Stomach (tissue), 9 donors: Measurements from ENCODE around the gene ZNF304. TPM values are rescaled to one million over a fixed set of nuclear protein-coding genes. Genes with fewer than 3 reads are reported as not detected.
A peak's percentile ranks its signal among the peaks of the same experiment; 100 is the strongest.

Experiments used
- DNase-seq, 2 donors: peaks; one replicate each; pipeline versions ENCODE4 v3.0.0 to v3.0.0-alpha.2; 2013 to 2019
- H3K27ac ChIP-seq, 5 donors: fragments of 200-600 bp in 4 of 5; sonication (generic) in 4 of 5; one replicate each; pipeline ENCODE4 v1.5.1; 2013 to 2019; ENCODE audit warnings: mild to moderate bottlenecking in 1 of 5, moderate library complexity in 1 of 5
- H3K27me3 ChIP-seq, 3 donors: fragments of 200-600 bp; sonication (generic); one replicate each; pipeline ENCODE4 v1.5.1; 2017 to 2019; ENCODE audit warnings: mixed run types in 1 of 3
- H3K36me3 ChIP-seq, 4 donors: fragments of 200-600 bp; sonication (generic); 1 replicate in 3 of 4; 2 replicates in 1 of 4; pipeline ENCODE4 v1.5.1; 2016 to 2019
- H3K4me1 ChIP-seq, 4 donors: fragments of 200-600 bp; sonication (generic); one replicate each; pipeline ENCODE4 v1.5.1; 2016 to 2019
- H3K4me3 ChIP-seq, 4 donors: fragments of 200-600 bp; sonication (generic) in 3 of 4; one replicate each; pipeline ENCODE4 v1.5.1; 2016 to 2019; ENCODE audit warnings: mild to moderate bottlenecking in 1 of 4
- H3K9me3 ChIP-seq, 4 donors: fragments of 200-600 bp; sonication (generic); one replicate each; pipeline ENCODE4 v1.5.1; 2016 to 2019
- EP300 ChIP-seq: sonication (generic); formaldehyde crosslinking; IDR thresholded peaks from one replicate; pipeline ENCODE4 v1.6.1; 2017; ENCODE audit warnings: antibody characterized with exemption
- POLR2A ChIP-seq, 4 donors: fragments of 450-650 bp; IDR thresholded peaks; one replicate each; pipeline ENCODE4 v1.6.1; 2016; ENCODE audit warnings: antibody characterized with exemption in 4 of 4, control low read depth in 2 of 4, mild to moderate bottlenecking in 1 of 4, moderate library complexity in 1 of 4
- POLR2AphosphoS5 ChIP-seq, 3 donors: sonication (generic); formaldehyde crosslinking; IDR thresholded peaks; one replicate each; pipeline ENCODE4 v1.6.1; 2016; ENCODE audit warnings: antibody characterized with exemption in 3 of 3
- WGBS, 5 donors: extraction: QIAGEN DNeasy Blood & Tissue Kit in 3 of 5; methylation state at CpG; one replicate each; pipeline versions ENCODE4 v1.1.5 to v1.1.7; 2013 to 2018; 5-methylcytosine and 5-hydroxymethylcytosine counted together
- intact Hi-C: fragments of 100-400 bp; cut with DNase I; formaldehyde crosslinking; loops from one replicate; pipeline ENCODE4 v1.15.1; 2023; ENCODE audit warnings: low total_unique reads
- polyA plus RNA-seq, 3 donors: library from polyadenylated mRNA; stranded (reverse); fragments of 200-250 nt; gene quantifications; one replicate each; pipeline ENCODE4 v1.2.3, GENCODE V29; 2013
- total RNA-seq, 5 donors: library from RNA; depleted of rRNA; stranded (reverse); fragments of >200 nt; gene quantifications; one replicate each; pipeline versions ENCODE4 v1.1.0 to v1.2.3, GENCODE V29; 2014 to 2016
- TF ChIP-seq, protein P1 (sequence below), 7 experiments: fragments of 450-650 bp in 4 of 7; fragments of 200-600 bp in 3 of 7; sonication (generic) in 3 of 7; IDR thresholded peaks; one replicate each; pipeline ENCODE4 v1.5.1; 2016 to 2019; ENCODE audit warnings: antibody characterized with exemption in 7 of 7, control low read depth in 2 of 7, mild to moderate bottlenecking in 1 of 7
- donor health status: healthy with polysubstance abuse.
- donor health status: Bipolar disorder and iron deficiency.
- donor health status: healthy.

Gene ZNF304
- total and polyA plus RNA-seq, 8 donors: 1.2 to 16.1 (median 3.2) TPM; not detected in 1

DNA sequence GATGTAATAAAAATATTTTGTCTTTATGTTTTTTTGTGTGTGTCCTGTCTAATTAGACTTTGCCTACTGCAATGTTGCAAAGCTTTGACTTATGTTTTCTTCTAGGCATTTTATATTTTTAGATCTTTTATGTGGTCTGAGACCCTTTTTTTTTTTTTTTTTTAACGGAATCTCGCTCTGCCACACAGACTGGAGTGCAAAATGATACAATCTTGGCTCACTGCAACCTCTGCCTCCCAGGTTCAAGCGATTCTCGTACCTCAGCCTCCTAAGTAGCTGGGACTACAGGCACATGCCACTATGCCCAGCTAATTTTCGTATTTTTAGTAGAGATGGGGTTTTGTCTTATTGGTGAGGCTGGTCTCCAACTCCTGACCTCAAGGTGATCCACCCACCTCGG, 8.5 kb upstream of the ZNF304 start:
- no peaks in the 10 kb centered on the region for H3K27me3 ChIP-seq
- intact Hi-C loops: no loop called here

DNA sequence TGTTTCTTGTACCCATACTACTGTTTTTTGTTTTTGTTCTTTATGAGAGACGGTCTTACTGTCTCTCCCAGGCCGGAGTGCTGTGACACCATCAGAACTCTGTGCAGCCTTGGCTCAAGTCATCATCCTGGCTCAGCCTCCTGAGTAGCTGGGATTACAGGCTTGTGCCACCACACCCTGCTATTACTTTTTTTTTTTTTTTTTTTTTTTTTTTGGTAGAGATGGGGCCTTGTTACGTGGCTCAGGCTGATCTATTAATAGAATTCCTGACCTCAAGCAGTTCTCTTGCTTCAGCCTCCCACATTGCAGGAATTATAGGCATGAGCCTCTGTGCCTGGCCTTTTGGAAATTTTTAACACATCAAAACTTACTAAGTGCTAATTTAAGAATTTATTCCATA, 2.9 kb upstream of the ZNF304 start:
- Histone ChIP-seq H3K4me1 (peaks cover 11 to 21% (median 19%) of the 10 kb centered on the region in 4 donors), H3K36me3 (peaks cover 0 to 7% (median 4%) of the 10 kb centered on the region in 4 donors), H3K9me3 (peaks cover 0 to 9% (median 5%) of the 10 kb centered on the region in 4 donors), H3K27me3 (no peaks in the 10 kb centered on the region), H3K27ac (no peak overlapping the region), H3K4me3 (no peak overlapping the region)
- 49 to 67% (median 63%) methylated on average over 3 of the region's 3 CpGs for WGBS, 5 donors
- intact Hi-C loops: no loop called here
- no peak for DNase-seq
- no peak for TF ChIP-seq EP300
- TF ChIP-seq, protein P1, sequence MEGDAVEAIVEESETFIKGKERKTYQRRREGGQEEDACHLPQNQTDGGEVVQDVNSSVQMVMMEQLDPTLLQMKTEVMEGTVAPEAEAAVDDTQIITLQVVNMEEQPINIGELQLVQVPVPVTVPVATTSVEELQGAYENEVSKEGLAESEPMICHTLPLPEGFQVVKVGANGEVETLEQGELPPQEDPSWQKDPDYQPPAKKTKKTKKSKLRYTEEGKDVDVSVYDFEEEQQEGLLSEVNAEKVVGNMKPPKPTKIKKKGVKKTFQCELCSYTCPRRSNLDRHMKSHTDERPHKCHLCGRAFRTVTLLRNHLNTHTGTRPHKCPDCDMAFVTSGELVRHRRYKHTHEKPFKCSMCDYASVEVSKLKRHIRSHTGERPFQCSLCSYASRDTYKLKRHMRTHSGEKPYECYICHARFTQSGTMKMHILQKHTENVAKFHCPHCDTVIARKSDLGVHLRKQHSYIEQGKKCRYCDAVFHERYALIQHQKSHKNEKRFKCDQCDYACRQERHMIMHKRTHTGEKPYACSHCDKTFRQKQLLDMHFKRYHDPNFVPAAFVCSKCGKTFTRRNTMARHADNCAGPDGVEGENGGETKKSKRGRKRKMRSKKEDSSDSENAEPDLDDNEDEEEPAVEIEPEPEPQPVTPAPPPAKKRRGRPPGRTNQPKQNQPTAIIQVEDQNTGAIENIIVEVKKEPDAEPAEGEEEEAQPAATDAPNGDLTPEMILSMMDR (IDR thresholded peaks at IDR 0.05): no peak
- TF ChIP-seq POLR2A (IDR thresholded peaks at IDR 0.05): no peak
- TF ChIP-seq POLR2AphosphoS5 (IDR thresholded peaks at IDR 0.05): no peak

More for the DNA sequence above, 8.5 kb upstream of the ZNF304 start:
- Histone ChIP-seq H3K27ac (no peak overlapping the region), H3K4me1 (peaks cover 0 to 5% (median 0%) of the 10 kb centered on the region in 4 donors), H3K36me3 (no peaks in the 10 kb centered on the region), H3K4me3 (no peak overlapping the region), H3K9me3 (peaks cover 0 to 9% (median 3%) of the 10 kb centered on the region in 4 donors)
- WGBS, 5 donors: 70 to 78% (median 75%) methylated on average over 6 of the region's 6 CpGs
- TF ChIP-seq, protein P1 (IDR thresholded peaks at IDR 0.05): no peak
- TF ChIP-seq POLR2AphosphoS5 (IDR thresholded peaks at IDR 0.05) (no peak), POLR2A (IDR thresholded peaks at IDR 0.05) (no peak), EP300 (no peak)
- DNase-seq: no peak

DNA sequence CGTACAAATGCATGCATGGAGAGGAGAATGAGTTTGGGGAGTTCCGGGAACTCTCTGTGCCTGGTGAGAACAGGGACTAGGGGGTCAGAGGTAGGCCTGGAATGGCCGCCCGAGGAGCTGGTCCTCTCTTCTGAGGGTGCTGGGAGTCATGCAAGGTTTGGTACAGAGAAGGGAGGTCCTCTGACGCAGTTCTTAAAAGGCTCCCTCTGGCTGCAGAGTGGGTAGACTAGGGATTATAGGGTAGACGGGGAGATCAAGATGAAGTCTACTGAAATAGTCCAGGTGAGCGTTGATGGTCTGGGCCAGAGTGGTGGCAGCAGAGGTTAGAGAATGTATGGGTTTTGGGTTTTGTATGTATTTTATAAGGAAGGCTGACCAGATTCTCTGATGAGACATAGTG, 796 bp downstream of the ZNF304 start:
- TF ChIP-seq POLR2A (IDR thresholded peaks at IDR 0.05) (no peak), EP300 (no peak), POLR2AphosphoS5 (IDR thresholded peaks at IDR 0.05) (no peak)
- TF ChIP-seq, protein P1 (IDR thresholded peaks at IDR 0.05): no peak
- peak in 1 of 2 donors; percentile 16 for DNase-seq
- Histone ChIP-seq H3K27ac (peak overlapping the region in 2 of 5 donors; percentile 82 to 90), H3K36me3 (peaks cover 29 to 44% (median 42%) of the 10 kb centered on the region in 4 donors), H3K27me3 (no peaks in the 10 kb centered on the region), H3K9me3 (peaks cover 10 to 47% (median 40%) of the 10 kb centered on the region in 4 donors), H3K4me1 (peaks cover 11 to 26% (median 22%) of the 10 kb centered on the region in 4 donors), H3K4me3 (peak overlapping the region; percentile 83 to 99 (median 85))
- intact Hi-C loops: no loop called here
- 14 to 31% (median 21%) methylated on average over 7 of the region's 7 CpGs for WGBS, 5 donors

DNA sequence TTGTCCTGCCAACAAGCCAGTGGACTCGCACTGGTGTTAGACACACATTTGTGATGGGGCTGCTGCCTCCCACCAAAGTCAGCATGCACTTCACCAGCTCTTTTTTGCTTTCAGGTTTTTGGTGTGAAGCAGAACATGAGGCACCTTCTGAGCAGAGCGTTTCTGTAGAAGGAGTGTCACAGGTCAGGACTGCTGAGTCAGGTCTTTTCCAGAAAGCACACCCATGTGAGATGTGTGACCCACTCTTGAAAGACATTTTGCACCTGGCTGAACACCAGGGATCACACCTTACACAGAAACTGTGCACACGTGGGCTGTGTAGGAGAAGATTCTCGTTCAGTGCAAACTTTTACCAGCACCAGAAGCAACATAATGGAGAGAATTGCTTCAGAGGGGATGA, 4.8 kb downstream of the ZNF304 start:
- Histone ChIP-seq H3K27me3 (no peaks in the 10 kb centered on the region), H3K4me3 (no peak overlapping the region)

More for the DNA sequence above, 4.8 kb downstream of the ZNF304 start:
- no peak for DNase-seq
- peaks cover 11 to 22% (median 20%) of the 10 kb centered on the region in 4 donors for H3K4me1 ChIP-seq
- peaks cover 24 to 87% (median 79%) of the 10 kb centered on the region in 4 donors for H3K9me3 ChIP-seq
- intact Hi-C loops: no loop called here
- H3K27ac ChIP-seq: no peak overlapping the region
- TF ChIP-seq POLR2A (IDR thresholded peaks at IDR 0.05) (no peak), POLR2AphosphoS5 (IDR thresholded peaks at IDR 0.05) (no peak), EP300 (no peak)
- TF ChIP-seq, protein P1 (IDR thresholded peaks at IDR 0.05): no peak
- H3K36me3 ChIP-seq: peaks cover 38 to 83% (median 65%) of the 10 kb centered on the region in 4 donors
- 89 to 98% (median 90%) methylated on average over 4 of the region's 4 CpGs for WGBS, 5 donors
